Endometrium (tissue), 2 donors: ENCODE data around the gene ADAD2.
"Not testable (repeated sequence)": the region's sequence is repeated elsewhere in the genome, so short reads cannot be mapped to it uniquely, and the experiment has no call there.

Experiments
- FAIRE-seq: peaks from 2 replicates; lab custom pipeline; 2012; peaks lifted over from hg19 to GRCh38; lab: Jason Lieb, UNC
- donor health status: control.
- donor health status: control.

ADAD2 gene

GRCh38 chr16:84195201-84196093 is 4.5 kb downstream of the ADAD2 start:
- FAIRE-seq = no peak

GRCh38 chr16:84196101-84196500 is 5.1 kb downstream of the ADAD2 start:
- FAIRE-seq = no peak

DNA sequence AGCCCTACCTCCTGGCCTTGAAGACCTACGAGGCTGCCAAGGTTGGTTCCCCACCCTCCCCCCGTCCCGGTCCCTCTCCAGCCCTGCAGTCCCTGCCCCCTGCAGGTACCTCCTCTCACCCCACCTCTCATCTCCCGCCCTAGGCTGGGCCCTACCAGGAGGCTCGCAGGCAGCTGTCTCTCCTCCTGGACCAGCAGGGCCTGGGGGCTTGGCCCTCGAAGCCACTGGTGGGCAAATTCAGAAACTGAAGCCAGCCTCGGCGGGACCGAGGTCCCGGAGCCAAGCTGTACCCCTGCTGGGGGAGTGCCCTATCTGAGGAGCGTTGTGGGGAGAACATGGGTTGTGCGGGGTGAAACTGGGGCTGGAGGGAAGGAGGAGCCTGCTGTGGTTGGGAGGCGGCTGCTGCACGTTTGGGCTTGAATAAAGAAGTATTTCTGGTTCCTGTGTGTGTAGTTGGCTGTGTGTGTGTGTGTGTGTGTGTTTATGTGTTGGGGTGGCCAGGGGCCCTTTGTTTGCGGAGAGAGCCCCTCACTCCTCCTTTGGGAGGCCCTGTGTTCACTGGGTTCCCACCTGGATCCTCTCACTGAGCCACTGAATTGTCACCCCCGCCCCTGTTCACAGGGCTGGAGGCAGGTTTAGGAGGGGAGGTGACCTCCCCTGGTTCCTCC is 5.9 kb downstream of the ADAD2 start:
- FAIRE-seq = no peak

DNA sequence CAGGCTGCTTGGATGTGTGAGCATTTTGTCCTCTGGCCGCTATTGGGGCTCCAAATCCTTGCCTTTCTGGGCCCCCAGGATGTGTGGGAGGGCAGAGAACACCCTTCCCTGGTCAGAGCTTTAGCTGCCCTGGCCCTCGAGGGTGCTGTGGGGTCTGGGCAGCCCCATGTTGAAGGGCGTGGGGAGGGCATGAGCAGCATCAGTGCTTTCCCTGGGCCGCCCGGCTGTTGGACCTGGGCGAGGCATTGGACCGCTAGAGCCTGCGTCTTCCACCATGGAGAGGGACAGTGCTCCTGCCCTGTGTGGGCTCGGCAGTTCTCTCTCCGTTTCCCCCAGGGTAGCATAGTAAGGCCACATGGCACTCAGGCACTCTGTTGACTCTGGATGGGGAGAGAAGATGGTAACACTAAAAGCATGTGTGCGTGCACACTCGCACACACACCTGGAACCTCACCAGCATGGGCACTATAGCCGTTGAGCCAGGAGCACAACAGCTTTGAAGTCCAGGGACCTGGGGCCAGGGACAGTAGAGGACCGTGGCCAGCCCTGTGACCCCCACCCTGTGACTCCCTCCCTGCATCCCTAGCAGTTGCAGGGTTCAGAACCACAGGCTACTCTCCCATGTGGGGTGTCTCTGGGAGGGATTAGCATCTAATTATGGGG is 6.6 kb downstream of the ADAD2 start:
- FAIRE-seq = no peak

GRCh38 chr16:84198401-84198800 is 7.4 kb downstream of the ADAD2 start:
- no peak for FAIRE-seq

DNA sequence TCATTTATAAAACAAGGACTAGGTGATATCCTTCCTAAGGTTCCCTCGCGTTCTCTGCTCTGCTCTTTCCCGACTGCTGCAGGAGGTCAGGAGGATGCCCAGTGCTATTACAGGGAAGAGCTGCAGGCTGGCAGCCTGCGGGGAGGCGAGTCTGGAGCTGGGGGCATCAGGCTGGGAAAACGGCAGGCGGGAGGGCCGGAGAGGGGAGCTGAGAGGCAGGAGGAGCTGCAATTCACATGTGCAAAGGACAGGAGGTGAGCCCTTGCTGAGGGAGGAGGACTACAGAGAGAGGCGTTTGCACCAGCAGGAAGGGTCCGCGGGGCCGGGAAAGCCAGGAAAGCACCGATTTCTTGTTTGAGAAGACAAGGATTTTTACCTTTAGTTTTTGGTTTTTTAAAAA is 8.1 kb downstream of the ADAD2 start:
- FAIRE-seq = no peak

- FAIRE-seq = no peak
Measured at GRCh38 chr16:84199861-84200260, 8.9 kb downstream of the ADAD2 start.

DNA sequence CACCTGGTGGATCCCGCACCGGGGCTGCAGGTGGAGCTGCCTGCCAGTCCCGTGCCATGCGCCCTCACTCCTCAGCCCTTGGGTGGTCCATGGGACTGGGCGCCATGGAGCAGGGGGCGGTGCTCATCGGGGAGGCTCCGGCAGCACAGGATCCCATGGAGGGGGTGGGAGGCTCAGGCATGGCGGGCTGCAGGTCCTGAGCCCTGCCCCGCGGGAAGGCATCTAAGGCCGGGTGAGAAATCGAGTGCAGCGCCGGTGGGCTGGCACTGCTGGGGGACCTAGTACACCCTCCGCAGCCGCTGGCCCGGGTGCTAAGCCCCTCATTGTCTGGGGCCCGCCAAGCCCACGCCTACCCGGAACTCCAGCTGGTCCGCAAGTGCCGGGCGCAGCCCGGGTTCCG is 13.6 kb downstream of the ADAD2 start:
- FAIRE-seq = not testable (repeated sequence)

GRCh38 chr16:84205123-84205522 is 14.2 kb downstream of the ADAD2 start:
- not testable (repeated sequence) for FAIRE-seq

- no peak for FAIRE-seq
Measured at GRCh38 chr16:84205976-84206691, 15.2 kb downstream of the ADAD2 start.

DNA sequence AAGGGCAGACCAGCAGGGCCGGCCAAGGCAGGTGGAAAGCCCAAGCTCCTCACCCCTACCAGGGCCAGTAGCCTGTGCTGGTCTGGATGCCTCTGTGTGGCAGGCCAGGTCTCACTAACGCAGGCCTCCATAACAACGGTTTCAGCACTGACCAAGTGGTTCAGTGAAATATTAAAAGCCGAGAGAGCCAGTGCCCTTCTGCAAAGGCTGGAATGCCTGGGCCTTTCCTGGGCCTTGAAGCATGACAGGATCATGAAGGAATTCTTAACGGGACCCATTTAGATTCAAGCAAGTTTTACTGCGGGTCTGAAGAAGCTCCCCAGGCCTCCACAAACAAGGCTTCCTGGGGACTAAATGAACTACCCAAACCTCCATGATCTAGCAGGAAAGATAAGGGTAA is 16.3 kb downstream of the ADAD2 start:
- no peak for FAIRE-seq

DNA sequence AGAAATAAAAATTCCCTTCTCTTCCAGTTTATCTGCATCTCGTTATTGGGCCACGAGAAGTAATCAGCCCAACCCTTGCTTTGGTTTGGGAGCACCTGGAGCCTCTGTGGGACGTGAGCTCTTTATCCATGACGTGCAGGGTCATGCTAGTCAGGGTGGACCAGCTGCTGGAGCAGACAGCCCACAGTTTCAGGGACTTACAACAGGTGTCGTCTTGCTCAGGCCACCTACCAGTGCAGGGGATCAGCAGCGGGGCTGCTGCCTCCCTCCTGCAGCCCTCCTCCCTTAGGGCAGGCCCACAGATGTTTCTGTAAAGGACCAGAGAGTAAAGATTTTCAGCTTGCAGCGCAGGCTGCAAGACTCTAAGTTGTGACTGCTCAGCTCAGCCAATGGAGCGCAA is 16.9 kb downstream of the ADAD2 start:
- FAIRE-seq = no peak

- no peak for FAIRE-seq
Measured at GRCh38 chr16:84209989-84210388, 19.0 kb downstream of the ADAD2 start.

DNA sequence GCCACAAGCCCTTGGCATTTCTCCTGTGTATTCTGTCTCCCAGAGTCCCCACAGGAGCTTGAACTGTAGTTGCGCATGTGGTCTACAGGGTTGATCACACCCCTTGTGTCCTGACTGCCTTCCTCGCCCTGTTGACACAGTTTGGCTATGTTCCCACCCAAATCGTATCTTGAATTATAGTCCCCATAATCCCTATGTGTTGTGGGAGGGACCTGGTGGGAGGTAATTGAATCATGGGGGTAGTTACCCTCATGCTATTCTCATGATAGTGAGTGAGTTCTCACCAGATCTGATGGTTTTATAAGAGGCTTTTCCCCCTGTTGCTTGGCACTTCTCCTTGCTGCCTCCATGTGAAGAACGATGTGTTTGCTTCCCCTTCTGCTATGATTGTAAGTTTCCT is 21.2 kb downstream of the ADAD2 start:
- FAIRE-seq = no peak

GRCh38 chr16:84212631-84213030 is 21.7 kb downstream of the ADAD2 start:
- no peak for FAIRE-seq

DNA sequence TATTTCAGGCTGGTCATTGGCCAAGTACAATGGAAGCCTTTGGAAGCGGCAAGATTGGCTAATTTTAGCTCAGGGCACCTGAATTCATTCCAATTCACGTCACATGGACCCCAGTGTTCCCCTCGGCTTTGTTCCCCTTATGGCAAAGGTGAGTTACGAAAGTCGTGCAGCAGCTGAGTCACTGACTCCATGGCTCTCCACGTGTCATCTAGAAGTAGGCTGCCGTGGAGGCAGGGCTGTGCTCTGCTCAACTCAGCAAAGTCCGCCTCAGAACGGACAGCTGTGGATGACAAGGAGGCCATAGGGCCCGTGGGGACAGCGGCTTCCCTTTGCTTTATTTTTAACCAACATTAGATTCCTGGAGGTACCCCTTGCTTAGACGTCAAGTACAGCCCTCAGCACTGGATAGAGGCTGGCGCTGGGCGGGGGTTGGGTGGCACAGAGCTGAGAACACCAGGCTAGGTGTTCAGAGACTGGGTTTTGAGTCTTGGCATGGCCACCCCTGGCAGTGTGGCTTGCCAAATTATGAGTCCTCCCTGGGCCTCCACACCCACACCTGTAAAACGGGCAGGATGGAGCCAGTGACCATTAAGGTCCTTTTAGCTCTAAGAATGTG is 23.6 kb downstream of the ADAD2 start:
- FAIRE-seq = no peak

DNA sequence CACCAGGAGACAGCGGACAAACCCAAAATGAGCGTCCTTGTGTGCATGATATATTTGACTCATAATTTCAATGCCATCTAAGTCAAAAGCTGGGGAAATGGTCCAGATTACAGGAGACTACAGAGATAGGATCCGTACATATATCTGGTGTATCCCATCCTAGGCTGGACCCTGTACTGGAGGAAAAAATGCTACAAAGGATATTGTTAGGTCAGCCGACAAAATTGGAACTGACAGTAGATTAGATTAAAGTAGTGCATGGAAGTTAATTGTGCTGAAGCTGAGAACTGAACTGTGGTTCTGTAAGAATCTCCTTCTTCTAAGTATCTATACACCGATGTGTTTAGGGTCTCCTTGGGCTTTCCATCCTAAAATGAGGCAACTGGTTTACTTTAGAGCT is 24.6 kb downstream of the ADAD2 start:
- no peak for FAIRE-seq

DNA sequence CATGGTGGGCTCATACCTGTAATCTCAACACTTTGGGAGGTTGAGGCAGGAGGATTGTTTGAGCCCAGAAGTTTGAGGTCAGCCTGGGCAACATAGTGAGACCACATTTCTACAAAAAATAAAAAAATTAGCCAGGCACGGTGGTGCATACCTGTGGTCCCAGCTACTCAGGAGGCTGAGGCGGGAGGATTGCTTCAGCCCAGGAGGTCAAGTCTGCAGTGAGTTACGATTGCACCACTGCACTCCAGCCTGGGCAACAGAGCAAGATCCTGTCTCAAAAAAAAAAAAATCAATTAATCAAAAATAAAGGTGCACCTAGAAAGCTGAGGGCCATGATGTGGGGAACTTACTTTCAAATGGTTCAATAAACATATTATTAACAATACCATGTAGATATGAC is 25.2 kb downstream of the ADAD2 start:
- FAIRE-seq = not testable (repeated sequence)

GRCh38 chr16:84218176-84218823 is 27.3 kb downstream of the ADAD2 start:
- no peak for FAIRE-seq

GRCh38 chr16:84218956-84219355 is 28.0 kb downstream of the ADAD2 start:
- FAIRE-seq = no peak

DNA sequence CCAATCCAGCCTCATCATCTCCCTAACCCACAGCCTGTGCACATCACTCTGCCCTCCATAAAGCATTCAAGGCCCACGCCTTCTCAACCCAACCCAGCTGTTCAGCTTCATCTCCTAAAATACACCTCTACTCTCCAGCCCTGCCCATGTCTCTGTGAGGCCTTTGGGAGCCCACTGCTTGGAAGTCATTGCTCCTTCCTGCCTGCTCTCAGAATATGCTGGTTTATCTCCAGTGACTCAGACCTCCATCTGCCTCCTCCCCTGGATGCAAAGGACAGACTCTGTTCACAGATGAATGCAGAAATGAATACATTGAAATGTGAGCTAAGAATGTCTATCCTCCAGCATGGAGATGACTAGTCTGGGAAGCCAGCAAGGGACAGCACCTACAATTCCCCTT is 29.9 kb downstream of the ADAD2 start:
- FAIRE-seq = no peak
